HepG2 (cell line): Measurements from ENCODE around the gene DNAJB12.

ENCODE experiments used
- PCBP1 ChIP-seq: fragments of 200-400 bp; formaldehyde crosslinking; IDR thresholded peaks from 2 replicates; pipeline ENCODE4 v1.6.1; 2017; ENCODE audit warnings: mild to moderate bottlenecking, low read depth, low read length, borderline replicate concordance
- POLR2A ChIP-seq, 2 experiments: IDR thresholded peaks; 2 replicates each; pipeline ENCODE4 v1.6.1; 2011; ENCODE audit warnings: low read depth in 2 of 2, low read length in 2 of 2, mild to moderate bottlenecking in 1 of 2, moderate library complexity in 1 of 2; ENCODE audit not compliant: insufficient read depth in 1 of 2
- TOE1 ChIP-seq: sonication (generic); formaldehyde crosslinking; IDR thresholded peaks from 2 replicates; pipeline ENCODE4 v1.4.0; 2020; ENCODE audit warnings: mild to moderate bottlenecking, missing genetic modification reagents

DNA sequence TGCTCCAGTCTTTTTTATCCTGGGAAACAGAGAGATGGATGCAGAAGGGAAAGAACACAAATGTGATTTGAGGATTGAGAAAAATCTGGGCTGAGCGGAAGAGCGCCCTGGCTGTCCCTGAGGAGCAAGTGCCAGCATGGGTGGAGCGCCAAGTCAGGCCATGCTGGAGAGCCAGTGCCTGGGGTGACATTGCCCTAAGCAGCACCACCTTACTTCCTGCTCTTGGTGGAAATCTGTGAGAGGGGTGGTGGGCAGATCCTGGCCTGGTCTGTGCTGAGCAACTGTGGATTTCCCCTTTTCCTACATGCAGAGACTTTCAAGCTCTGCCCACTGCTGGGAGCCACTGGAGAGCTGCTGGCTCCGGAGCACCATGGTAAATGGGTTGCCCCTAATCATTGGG lies 44.1 kb downstream of the DNAJB12 start:
- TF ChIP-seq TOE1 (CRISPR knock-in tag) (no peak), PCBP1 (no peak), POLR2A (IDR thresholded peaks at IDR 0.05; ENCODE audit: insufficient read depth in 1 of 2, low read depth in 2 of 2, low read length in 2 of 2) (no peak)
